MM.1S (cell line): Measurements from ENCODE around the gene CELA2A.

ENCODE experiments used
- CTCF ChIP-seq: fragments of 300-600 bp; sonication (generic); IDR thresholded peaks from 2 replicates; pipeline ENCODE4 v1.5.1; 2016; ENCODE audit warnings: antibody characterized with exemption, low read length, mixed read lengths
- EZH2 ChIP-seq: fragments of 300-600 bp; sonication (generic); optimal IDR thresholded peaks from 2 replicates; pipeline ENCODE3; 2017; ENCODE audit warnings: low read depth, mild to moderate bottlenecking, antibody characterized with exemption, low read length, mixed read lengths

GRCh38 chr1:15429701-15430149, 26.8 kb upstream of the CELA2A start:
- TF ChIP-seq CTCF (no peak), EZH2 (no peak)
